Breast epithelium (tissue), 3 donors: ENCODE measurements around the gene FSIP1.

Experiments
- CTCF ChIP-seq, 3 donors: fragments of 450-650 bp; IDR thresholded peaks; one replicate each; pipeline ENCODE4 v1.5.1; 2016 to 2017; ENCODE audit warnings: antibody characterized with exemption in 3 of 3, mild to moderate bottlenecking in 3 of 3, moderate library complexity in 3 of 3
- POLR2AphosphoS5 ChIP-seq, 3 donors: sonication (generic); formaldehyde crosslinking; IDR thresholded peaks; one replicate each; pipeline ENCODE4 v1.6.1; 2017; ENCODE audit warnings: antibody characterized with exemption in 3 of 3

DNA sequence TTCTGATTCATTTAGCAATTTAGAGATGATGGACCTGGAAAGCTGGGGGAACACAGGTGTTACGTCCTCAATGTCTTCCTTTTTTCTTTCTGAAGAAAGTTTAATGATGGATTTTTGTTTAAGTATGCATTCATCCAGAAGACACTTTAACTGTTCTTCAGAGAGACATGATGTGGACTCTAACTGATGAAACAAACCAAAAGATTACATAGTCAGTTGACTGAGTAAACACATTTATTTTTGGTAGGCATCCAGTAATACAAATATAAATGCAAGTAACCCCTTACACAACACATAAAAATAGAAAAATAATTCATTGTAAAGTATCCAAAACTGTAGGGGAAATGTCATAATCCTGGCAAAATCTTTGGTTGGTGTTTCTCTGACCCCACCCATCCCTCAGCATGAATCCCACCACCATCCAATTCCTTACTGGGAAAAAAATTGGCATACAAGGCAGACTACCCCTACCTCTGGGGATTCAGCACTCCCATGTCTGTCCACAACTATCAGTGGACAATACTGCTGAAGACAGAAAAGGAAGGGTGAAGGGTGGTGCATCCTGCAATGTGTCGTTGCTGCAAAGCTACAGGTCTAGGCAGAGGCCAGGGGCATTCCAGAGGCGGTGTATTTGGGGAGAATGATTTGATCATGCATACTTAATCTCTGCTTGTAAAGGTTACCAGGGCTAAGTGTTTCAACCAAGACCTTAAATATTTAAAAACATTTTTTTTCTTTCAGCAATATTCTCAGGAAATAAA lies 164.4 kb downstream of the FSIP1 start:
- TF ChIP-seq CTCF (IDR thresholded peaks at IDR 0.05) (no peak), POLR2AphosphoS5 (IDR thresholded peaks at IDR 0.05) (no peak)
